ENCODE data around the gene PRM3. TPM values are rescaled to one million over a fixed set of nuclear protein-coding genes. Genes with fewer than 3 reads are reported as not detected.

The PRM3 gene
- total and polyA plus RNA-seq, 2 of the 8 experiments (the other 6 are each of a cell fraction or from before 2014, with no cell fraction given): not detected

- Histone ChIP-seq H3K4me2 (ENCODE audit: insufficient read depth in 1 of 2, low read depth in 2 of 2, low read length in 2 of 2) (no peak overlapping the region), H2AK5ac (ENCODE audit: low read depth, low read length) (peak overlapping the region; percentile 97; the same call in 1 of the 2 replicates), H3K4ac (replicated peaks; ENCODE audit: insufficient read length, low read depth, low read length) (peak overlapping the region; percentile 12), H4K20me1 (replicated peaks in 1 of 2; ENCODE audit: control insufficient read depth in 1 of 2, insufficient read depth in 2 of 2, low read length in 2 of 2) (no peaks in the 10 kb centered on the region), H2AFZ (ENCODE audit: low read length) (no peak overlapping the region), H3K23ac (ENCODE audit: insufficient read length) (no peak overlapping the region), H3K9me3 (ENCODE audit: insufficient read depth in 2 of 2, low read depth in 1 of 2, low read length in 1 of 2) (no peaks in the 10 kb centered on the region), H2BK20ac (ENCODE audit: low read length) (peak overlapping the region; percentile 91), H2BK12ac (ENCODE audit: low read depth, low read length) (peak overlapping the region; percentile 64; the same call in 1 of the 2 replicates), H4K8ac (ENCODE audit: extremely low read depth, insufficient read depth, low read length) (no peak overlapping the region), H3K14ac (ENCODE audit: insufficient read length) (no peak overlapping the region), H3K79me1 (ENCODE audit: low read depth, low read length) (no peaks in the 10 kb centered on the region), H3K27me3 (replicated peaks in 1 of 4; ENCODE audit: control insufficient read depth in 3 of 4, extremely low read depth in 1 of 4, insufficient read depth in 3 of 4, low read length in 3 of 4) (no peaks in the 10 kb centered on the region), H3K79me2 (ENCODE audit: control insufficient read depth in 1 of 2, insufficient read depth in 2 of 2, low read length in 2 of 2) (no peaks in the 10 kb centered on the region), H4K91ac (replicated peaks; ENCODE audit: insufficient read length, low read length) (peak overlapping the region; percentile 86), H4K5ac (ENCODE audit: insufficient read length, low read depth, low read length) (no peak overlapping the region), H3K9ac (replicated peaks in 1 of 4; ENCODE audit: extremely low read depth in 1 of 4, low read depth in 3 of 4, low read length in 3 of 4) (no peak overlapping the region), H3K4me3 (ENCODE audit: extremely low read depth in 1 of 4, insufficient read depth in 2 of 4, low read depth in 3 of 4, low read length in 4 of 4) (no peak overlapping the region), H3K36me3 (ENCODE audit: control insufficient read depth in 2 of 4, insufficient read depth in 4 of 4, low read length in 3 of 4) (no peaks in the 10 kb centered on the region), H2BK5ac (ENCODE audit: low read depth, low read length) (peak overlapping the region; percentile 35; the same call in 1 of the 2 replicates), H2BK15ac (ENCODE audit: low read length) (peak overlapping the region; percentile 9; the same call in 1 of the 2 replicates), H2BK120ac (replicated peaks; ENCODE audit: low read depth, low read length) (peak overlapping the region; percentile 29), H3K4me1 (replicated peaks in 1 of 4; ENCODE audit: control insufficient read depth in 3 of 4, insufficient read depth in 4 of 4, low read length in 3 of 4) (peaks cover 13 to 36% (median 19%) of the 10 kb centered on the region in 4 experiments), H3K56ac (replicated peaks; ENCODE audit: insufficient read length, low read depth, low read length) (no peak overlapping the region), H3K27ac (ENCODE audit: low read depth, low read length) (no peak overlapping the region), H3K18ac (ENCODE audit: extremely low read depth, low read length) (no peak overlapping the region; the same call in 1 of the 2 replicates), H3K23me2 (ENCODE audit: low read depth, low read length) (no peaks in the 10 kb centered on the region; the same call in 1 of the 2 replicates)
- CTCF ChIA-PET (ENCODE audit: partially characterized antibody): interaction anchor here (1.0 to 1.5 kb wide), 3 partner anchors 13 to 53 kb away, joined by 3 to 4 read pairs (median 3); no protein-coding TSS in a partner anchor
- FAIRE-seq (no peak), DNase-seq (ENCODE audit: low read depth in 1 of 2, low spot score in 2 of 2) (no peak)
- WGBS, 2 experiments (ENCODE audit: extremely low coverage in 1 of 2, insufficient coverage in 1 of 2, insufficient read length in 1 of 2, insufficient replicate concordance in 2 of 2, low coverage in 1 of 2, low lambda C conversion rate in 2 of 2, missing lambda C conversion rate in 1 of 2): 98% methylated on average over 3 of the region's 3 CpGs; no CpG with 5 or more reads in 1 of the 2 experiments
- POLR2A ChIA-PET (ENCODE audit: partially characterized antibody): interaction anchor here (1.0 kb wide), 2 partner anchors 48 to 55 kb away, joined by 3 read pairs; partner anchors contain the start of gene SOCS1
- TF ChIP-seq USF2 (IDR thresholded peaks at IDR 0.05; ENCODE audit: low read length): no peak
These were observed 37.2 kb upstream of the PRM3 start for GRCh38 chr16:11310634-11310977.
